Measurements from ENCODE around the gene TRMT10B. TPM values are rescaled to one million over a fixed set of nuclear protein-coding genes. Genes with fewer than 3 reads are reported as not detected.

Gene TRMT10B
- total RNA-seq, 2 experiments from 2014 or later: 2.8 TPM; not detected in 1

DNA sequence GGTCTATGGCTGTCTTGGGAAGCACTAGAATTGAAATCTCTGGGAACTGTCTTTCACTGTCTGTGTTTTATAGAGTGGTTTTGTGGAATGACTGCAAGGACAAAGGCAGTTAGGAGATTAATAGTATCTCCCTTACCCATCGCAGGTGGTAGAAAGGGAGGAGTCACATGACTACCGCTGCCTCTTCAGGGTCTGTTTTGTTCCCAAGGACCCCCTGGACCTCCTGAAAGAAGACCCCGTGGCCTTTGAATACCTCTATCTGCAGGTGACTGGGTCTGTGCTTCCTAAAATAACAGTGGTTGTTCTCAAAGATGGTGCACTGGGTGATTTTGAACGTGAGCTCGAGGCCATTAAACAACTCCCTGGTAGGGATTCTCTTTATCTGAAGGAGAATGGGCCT is 22.8 kb upstream of the TRMT10B start:
- Histone ChIP-seq H3K27ac (ENCODE audit: low read depth, low read length, poor library complexity, severe bottlenecking) (no peak overlapping the region), H2AFZ (ENCODE audit: low read length) (no peak overlapping the region), H3K4me3 (ENCODE audit: low read depth, low read length, poor library complexity, severe bottlenecking) (no peak overlapping the region), H3K79me2 (ENCODE audit: insufficient read depth, low read depth, low read length) (no peaks in the 10 kb centered on the region), H3K36me3 (ENCODE audit: insufficient read depth, low read length) (no peaks in the 10 kb centered on the region), H3K9me2 (ENCODE audit: insufficient read depth, low read length) (no peaks in the 10 kb centered on the region), H4K20me1 (ENCODE audit: insufficient read depth, low read length) (no peaks in the 10 kb centered on the region), H3K4me2 (ENCODE audit: low read length) (no peak overlapping the region), H3K4me1 (ENCODE audit: insufficient read depth, low read length, poor library complexity, severe bottlenecking) (no peaks in the 10 kb centered on the region), H3K9me3 (ENCODE audit: low read length) (no peaks in the 10 kb centered on the region)
- DNase-seq (ENCODE audit: low spot score): no peak
- TF ChIP-seq, protein P1, sequence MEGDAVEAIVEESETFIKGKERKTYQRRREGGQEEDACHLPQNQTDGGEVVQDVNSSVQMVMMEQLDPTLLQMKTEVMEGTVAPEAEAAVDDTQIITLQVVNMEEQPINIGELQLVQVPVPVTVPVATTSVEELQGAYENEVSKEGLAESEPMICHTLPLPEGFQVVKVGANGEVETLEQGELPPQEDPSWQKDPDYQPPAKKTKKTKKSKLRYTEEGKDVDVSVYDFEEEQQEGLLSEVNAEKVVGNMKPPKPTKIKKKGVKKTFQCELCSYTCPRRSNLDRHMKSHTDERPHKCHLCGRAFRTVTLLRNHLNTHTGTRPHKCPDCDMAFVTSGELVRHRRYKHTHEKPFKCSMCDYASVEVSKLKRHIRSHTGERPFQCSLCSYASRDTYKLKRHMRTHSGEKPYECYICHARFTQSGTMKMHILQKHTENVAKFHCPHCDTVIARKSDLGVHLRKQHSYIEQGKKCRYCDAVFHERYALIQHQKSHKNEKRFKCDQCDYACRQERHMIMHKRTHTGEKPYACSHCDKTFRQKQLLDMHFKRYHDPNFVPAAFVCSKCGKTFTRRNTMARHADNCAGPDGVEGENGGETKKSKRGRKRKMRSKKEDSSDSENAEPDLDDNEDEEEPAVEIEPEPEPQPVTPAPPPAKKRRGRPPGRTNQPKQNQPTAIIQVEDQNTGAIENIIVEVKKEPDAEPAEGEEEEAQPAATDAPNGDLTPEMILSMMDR (conservative IDR thresholded peaks at IDR 0.05; ENCODE audit: low read length): no peak
- TF ChIP-seq EZH2phosphoT487 (IDR thresholded peaks at IDR 0.05; ENCODE audit: borderline replicate concordance, low read depth, low read length): no peak
- intact Hi-C loops (cut with micrococcal nuclease; ENCODE audit: unreplicated experiment): no loop called here
- CTCF ChIA-PET (ENCODE audit: unreplicated experiment): no interaction called here
- POLR2A ChIA-PET: interaction anchor here (1.1 kb wide), 1 partner anchor 20 kb away, joined by 4 read pairs; no protein-coding TSS in a partner anchor
- BruUV-seq (replicated peaks): no TSS peak

DNA sequence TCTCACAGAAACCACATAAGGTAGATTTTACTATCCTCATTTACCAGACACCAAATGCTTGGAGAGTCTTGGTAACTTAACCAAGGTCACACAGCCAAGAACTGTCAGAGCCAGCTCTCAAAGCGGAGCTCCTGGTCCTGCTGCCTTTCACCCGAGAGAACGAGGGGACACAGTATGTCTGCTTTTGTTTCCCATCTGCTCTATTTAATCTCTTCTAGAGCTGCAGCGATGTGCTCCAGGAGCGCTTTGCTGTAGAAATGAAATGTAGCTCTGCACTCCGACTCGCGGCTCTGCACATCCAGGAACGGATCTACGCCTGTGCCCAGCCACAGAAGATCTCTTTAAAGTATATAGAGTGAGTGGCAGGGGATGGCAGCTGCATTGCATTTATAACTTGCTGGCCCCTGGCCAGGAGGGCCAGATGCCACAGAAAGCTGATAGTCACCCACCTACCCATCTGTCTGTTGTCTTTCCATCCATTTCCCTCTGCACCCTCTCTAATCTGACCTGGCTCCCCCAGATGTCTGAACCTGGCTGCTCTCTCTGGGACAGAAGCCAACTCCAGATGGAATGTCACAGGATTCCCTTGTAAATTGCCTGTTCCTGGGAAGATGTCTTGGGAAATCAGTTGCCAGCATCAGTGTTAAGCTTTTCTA is 21.4 kb upstream of the TRMT10B start:
- intact Hi-C loops (cut with micrococcal nuclease; ENCODE audit: unreplicated experiment): no loop called here
- Histone ChIP-seq H3K4me2 (ENCODE audit: low read length) (no peak overlapping the region), H3K36me3 (ENCODE audit: insufficient read depth, low read length) (no peaks in the 10 kb centered on the region), H3K4me3 (ENCODE audit: low read depth, low read length, poor library complexity, severe bottlenecking) (no peak overlapping the region), H3K27ac (ENCODE audit: low read depth, low read length, poor library complexity, severe bottlenecking) (no peak overlapping the region), H3K79me2 (ENCODE audit: insufficient read depth, low read depth, low read length) (no peaks in the 10 kb centered on the region), H4K20me1 (ENCODE audit: insufficient read depth, low read length) (no peaks in the 10 kb centered on the region), H3K4me1 (ENCODE audit: insufficient read depth, low read length, poor library complexity, severe bottlenecking) (no peaks in the 10 kb centered on the region), H3K9me3 (ENCODE audit: low read length) (no peaks in the 10 kb centered on the region), H3K9me2 (ENCODE audit: insufficient read depth, low read length) (no peaks in the 10 kb centered on the region), H2AFZ (ENCODE audit: low read length) (no peak overlapping the region)
- no peak for TF ChIP-seq EZH2phosphoT487 (IDR thresholded peaks at IDR 0.05; ENCODE audit: borderline replicate concordance, low read depth, low read length)
- TF ChIP-seq, protein P1 (conservative IDR thresholded peaks at IDR 0.05; ENCODE audit: low read length): no peak
- BruUV-seq (replicated peaks): no TSS peak
- ChIA-PET POLR2A (interaction anchor here (0.6 to 1.1 kb wide), 2 partner anchors 17 to 108 kb away, joined by 3 to 4 read pairs; no protein-coding TSS in a partner anchor), CTCF (ENCODE audit: unreplicated experiment) (no interaction called here)
- DNase-seq (ENCODE audit: low spot score): no peak

DNA sequence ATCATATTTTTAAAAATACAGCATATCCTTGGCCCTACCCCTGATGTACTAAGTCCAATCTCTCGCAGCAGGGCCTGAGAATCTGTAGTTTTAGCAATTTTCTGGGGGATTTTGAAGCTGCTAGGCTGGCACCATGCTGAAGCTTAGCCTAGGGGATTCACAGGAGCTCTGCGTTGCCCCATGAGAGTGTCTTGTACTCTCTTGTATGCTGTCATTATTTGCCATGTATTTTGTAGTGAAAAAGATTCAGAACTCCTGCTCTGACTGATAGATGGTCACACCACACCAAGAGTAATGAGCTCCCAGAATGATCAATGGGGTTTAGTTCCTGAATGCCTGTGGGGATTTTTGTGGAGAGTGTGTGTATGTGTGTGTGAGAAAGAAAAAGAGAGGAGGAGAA is 20.7 kb upstream of the TRMT10B start:
- Histone ChIP-seq H3K4me3 (ENCODE audit: low read depth, low read length, poor library complexity, severe bottlenecking) (no peak overlapping the region), H4K20me1 (ENCODE audit: insufficient read depth, low read length) (no peaks in the 10 kb centered on the region), H2AFZ (ENCODE audit: low read length) (no peak overlapping the region), H3K79me2 (ENCODE audit: insufficient read depth, low read depth, low read length) (no peaks in the 10 kb centered on the region), H3K9me3 (ENCODE audit: low read length) (no peaks in the 10 kb centered on the region), H3K27ac (ENCODE audit: low read depth, low read length, poor library complexity, severe bottlenecking) (no peak overlapping the region), H3K4me1 (ENCODE audit: insufficient read depth, low read length, poor library complexity, severe bottlenecking) (no peaks in the 10 kb centered on the region), H3K9me2 (ENCODE audit: insufficient read depth, low read length) (no peaks in the 10 kb centered on the region), H3K36me3 (ENCODE audit: insufficient read depth, low read length) (no peaks in the 10 kb centered on the region), H3K4me2 (ENCODE audit: low read length) (no peak overlapping the region)
- intact Hi-C loops (cut with micrococcal nuclease; ENCODE audit: unreplicated experiment): no loop called here
- DNase-seq (ENCODE audit: low spot score): no peak
- CTCF ChIA-PET (ENCODE audit: unreplicated experiment): no interaction called here
- TF ChIP-seq EZH2phosphoT487 (IDR thresholded peaks at IDR 0.05; ENCODE audit: borderline replicate concordance, low read depth, low read length): no peak
- TF ChIP-seq, protein P1 (conservative IDR thresholded peaks at IDR 0.05; ENCODE audit: low read length): no peak
- POLR2A ChIA-PET: interaction anchor here (0.5 to 1.1 kb wide), 3 partner anchors 17 to 108 kb away, joined by 3 to 4 read pairs (median 4); no protein-coding TSS in a partner anchor
- no TSS peak for BruUV-seq (replicated peaks)

Measured in OCI-LY7 (cell line).